ES-I3 (cell line): Measurements from ENCODE around the gene H2BW1.
"Not testable (repeated sequence)": the region's sequence is repeated elsewhere in the genome, so short reads cannot be mapped to it uniquely, and the experiment has no call there.

Source experiments
- H3K36me3 ChIP-seq: 2 replicates; pipeline ENCODE4 v1.6.1; 2013; ENCODE audit warnings: mild to moderate bottlenecking, low read length, control low read depth, moderate library complexity; ENCODE audit not compliant: insufficient read depth
- H3K4me1 ChIP-seq: 2 replicates; pipeline ENCODE4 v1.6.1; 2013; ENCODE audit warnings: mild to moderate bottlenecking, control low read depth, low read length; ENCODE audit not compliant: insufficient read depth
- H3K9ac ChIP-seq: 2 replicates; pipeline ENCODE4 v1.6.1; 2013; ENCODE audit warnings: low read depth, mild to moderate bottlenecking, low read length, moderate library complexity
- H3K9me3 ChIP-seq: 2 replicates; pipeline ENCODE4 v1.6.1; 2013; ENCODE audit warnings: mild to moderate bottlenecking, low read length, moderate library complexity; ENCODE audit not compliant: control insufficient read depth, insufficient read depth

H2BW1 gene, protein sequence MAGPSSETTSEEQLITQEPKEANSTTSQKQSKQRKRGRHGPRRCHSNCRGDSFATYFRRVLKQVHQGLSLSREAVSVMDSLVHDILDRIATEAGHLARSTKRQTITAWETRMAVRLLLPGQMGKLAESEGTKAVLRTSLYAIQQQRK

DNA sequence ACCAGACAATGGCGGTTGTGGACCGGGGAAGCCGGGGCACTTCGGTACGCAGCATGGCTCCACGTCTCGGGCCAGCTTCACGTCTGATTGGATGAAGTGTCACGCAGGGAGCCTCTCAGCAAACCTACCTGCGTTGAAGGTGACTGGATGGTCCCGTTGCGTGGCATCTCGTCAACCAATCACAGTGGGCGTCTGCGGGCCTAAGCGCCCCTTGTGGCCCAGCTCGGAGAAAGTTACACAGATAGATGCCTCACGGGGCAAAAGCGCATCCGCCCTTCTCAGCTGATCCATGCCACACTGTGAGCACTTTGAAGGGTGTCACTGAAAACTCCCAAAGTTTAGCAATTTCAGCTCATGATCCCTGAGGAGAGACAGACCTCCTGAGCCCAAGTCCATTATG is at the start of gene H2BW1:
H2BW1 (minus strand) TSS at position 103 of the 400 bp plus-strand sequence. CDS start 132 bp downstream, outside the sequence.
- H3K9ac ChIP-seq: no peak within 1 kb of the TSS
- no peaks in the 10 kb centered on the region for H3K36me3 ChIP-seq
- H3K4me1 ChIP-seq: no peaks in the 10 kb centered on the region
- no peaks in the 10 kb centered on the region; the same call in 1 of the 2 replicates for H3K9me3 ChIP-seq

DNA sequence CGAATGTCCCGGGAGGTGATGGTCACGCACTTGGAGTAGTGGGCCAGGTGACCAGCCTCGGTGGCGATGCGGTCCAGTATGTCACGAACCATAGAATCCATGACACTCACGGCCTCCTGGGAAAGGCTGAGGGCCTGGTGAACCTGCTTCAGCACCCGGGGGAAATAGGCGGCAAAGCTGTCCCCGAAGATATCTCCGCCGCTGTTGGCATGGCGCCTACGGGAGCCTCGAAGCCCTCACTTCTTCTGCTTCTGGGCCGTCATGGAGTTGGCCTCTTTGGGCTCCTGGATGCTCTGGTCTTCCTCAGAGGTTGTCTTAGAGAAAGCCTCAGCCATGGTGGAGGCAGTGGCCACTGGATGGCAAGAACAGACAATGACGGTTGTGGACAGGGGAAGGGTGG is 49.1 kb upstream of the H2BW1 start:
- not testable (repeated sequence) for H3K9ac ChIP-seq, H3K4me1 ChIP-seq, H3K9me3 ChIP-seq, H3K36me3 ChIP-seq

DNA sequence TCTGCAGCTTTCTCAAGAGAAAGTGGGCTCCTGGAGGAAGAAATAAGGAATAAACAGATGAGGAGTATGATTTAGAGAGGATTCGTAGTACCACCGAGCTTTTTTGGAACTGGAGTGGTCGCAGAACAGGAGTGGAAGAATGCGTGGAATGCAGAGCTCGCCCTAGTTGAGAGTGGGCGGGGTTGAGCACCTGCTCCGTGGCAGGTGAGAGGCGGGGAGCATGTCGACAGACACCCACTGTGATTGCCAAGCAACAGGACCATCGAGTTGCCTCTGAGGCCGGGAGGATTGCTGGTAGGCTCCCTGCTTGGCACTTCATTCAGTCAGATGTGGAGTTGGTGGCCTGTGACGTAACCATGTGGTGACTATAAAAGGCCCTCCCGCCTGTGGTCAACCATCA is 41.4 kb upstream of the H2BW1 start:
- not testable (repeated sequence) for H3K9ac ChIP-seq, H3K36me3 ChIP-seq, H3K9me3 ChIP-seq, H3K4me1 ChIP-seq

DNA sequence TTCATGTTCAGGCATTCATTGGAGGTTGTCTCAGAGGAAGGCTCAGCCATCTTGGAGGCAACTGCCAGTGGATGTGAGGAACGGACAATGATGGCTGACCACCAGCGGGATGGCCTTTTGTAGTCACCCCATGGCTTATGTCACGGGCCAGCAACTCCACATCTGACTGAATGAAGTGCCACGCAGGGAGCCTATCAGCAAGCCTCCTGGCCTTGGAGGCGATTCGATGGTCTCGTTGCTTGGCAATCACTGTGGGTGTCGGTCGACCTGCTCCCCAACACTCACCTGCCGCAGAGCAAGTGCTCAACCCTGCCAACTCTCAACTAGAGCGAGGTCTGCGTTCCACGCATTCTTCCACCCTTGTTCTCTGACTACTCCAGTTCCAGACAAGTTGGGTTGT is 33.7 kb upstream of the H2BW1 start:
- no peaks in the 10 kb centered on the region for H3K36me3 ChIP-seq
- H3K9ac ChIP-seq: no peak overlapping the region
- H3K4me1 ChIP-seq: no peaks in the 10 kb centered on the region
- no peaks in the 10 kb centered on the region for H3K9me3 ChIP-seq

DNA sequence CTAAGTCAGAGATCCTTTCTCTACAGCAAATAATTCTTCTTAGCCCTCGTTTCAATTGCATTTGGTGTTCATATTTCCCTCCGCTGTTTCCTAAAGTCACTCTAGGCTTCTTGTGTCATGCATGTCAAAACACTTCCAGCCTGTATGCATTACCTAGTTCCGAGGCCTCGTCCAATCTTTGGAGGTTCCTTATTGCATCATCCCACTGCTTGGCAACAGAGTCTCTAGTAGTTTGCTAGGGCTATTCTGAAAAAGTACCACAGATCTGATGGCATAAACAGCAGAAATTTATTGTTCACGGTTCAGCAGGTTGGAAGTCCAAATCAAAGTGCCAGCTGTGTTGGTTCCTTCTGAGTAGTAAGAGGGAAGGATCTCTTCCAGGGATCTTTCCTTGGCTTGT is 32.1 kb upstream of the H2BW1 start:
- Histone ChIP-seq H3K36me3 (no peaks in the 10 kb centered on the region), H3K9me3 (no peaks in the 10 kb centered on the region), H3K4me1 (no peaks in the 10 kb centered on the region), H3K9ac (no peak overlapping the region)

DNA sequence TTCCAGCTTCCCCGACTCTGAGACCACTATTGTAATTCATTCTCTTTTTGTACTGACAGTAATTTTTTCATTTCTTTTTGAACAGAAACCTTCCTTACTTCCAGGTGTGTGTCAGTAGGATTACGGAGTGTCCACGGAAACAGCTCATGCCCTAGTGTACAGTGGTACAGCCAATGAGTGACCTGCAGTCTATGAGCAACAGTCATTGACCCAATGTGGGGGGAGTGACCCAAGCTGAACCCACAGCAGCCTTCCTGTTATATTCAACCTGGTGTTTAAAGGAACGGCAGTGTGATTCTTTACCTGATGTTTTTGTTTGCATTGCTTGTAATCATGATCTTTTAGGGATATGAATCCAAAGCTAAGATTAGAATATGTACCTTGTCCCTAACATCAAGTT is 27.5 kb upstream of the H2BW1 start:
- Histone ChIP-seq H3K36me3 (no peaks in the 10 kb centered on the region), H3K9ac (no peak overlapping the region), H3K4me1 (no peaks in the 10 kb centered on the region), H3K9me3 (no peaks in the 10 kb centered on the region)

- H3K9ac ChIP-seq: no peak within 1 kb of the TSS
- H3K9me3 ChIP-seq: no peaks in the 10 kb centered on the region
- H3K4me1 ChIP-seq: no peaks in the 10 kb centered on the region
- no peaks in the 10 kb centered on the region for H3K36me3 ChIP-seq
These were observed 26.4 kb upstream of the H2BW1 start, which contains the start of gene H2BW2 for GRCh38 chrX:104039689-104040505. Gene H2BW2 (plus strand): TSS chrX:104039956. CDS start chrX:104039995, 39 bp downstream.

GRCh38 chrX:104018126-104018525 is 4.6 kb upstream of the H2BW1 start:
- no peaks in the 10 kb centered on the region for H3K4me1 ChIP-seq
- H3K36me3 ChIP-seq: no peaks in the 10 kb centered on the region
- H3K9ac ChIP-seq: no peak overlapping the region
- H3K9me3 ChIP-seq: no peaks in the 10 kb centered on the region; the same call in 1 of the 2 replicates

GRCh38 chrX:104015576-104015975 is 2.1 kb upstream of the H2BW1 start:
- not testable (repeated sequence) for H3K9me3 ChIP-seq, H3K4me1 ChIP-seq, H3K9ac ChIP-seq, H3K36me3 ChIP-seq

- Histone ChIP-seq H3K9ac (no peak overlapping the region), H3K36me3 (no peaks in the 10 kb centered on the region), H3K9me3 (no peaks in the 10 kb centered on the region; the same call in 1 of the 2 replicates)
These were observed 350 bp downstream of the H2BW1 start for GRCh38 chrX:104013158-104013557.

GRCh38 chrX:104008831-104009230 is 4.7 kb downstream of the H2BW1 start:
- no peaks in the 10 kb centered on the region for H3K36me3 ChIP-seq
- H3K4me1 ChIP-seq: no peaks in the 10 kb centered on the region
- H3K9ac ChIP-seq: no peak overlapping the region
- H3K9me3 ChIP-seq: no peaks in the 10 kb centered on the region

More at GRCh38 chrX:104013158-104013557, 350 bp downstream of the H2BW1 start:
- H3K4me1 ChIP-seq: no peaks in the 10 kb centered on the region

DNA sequence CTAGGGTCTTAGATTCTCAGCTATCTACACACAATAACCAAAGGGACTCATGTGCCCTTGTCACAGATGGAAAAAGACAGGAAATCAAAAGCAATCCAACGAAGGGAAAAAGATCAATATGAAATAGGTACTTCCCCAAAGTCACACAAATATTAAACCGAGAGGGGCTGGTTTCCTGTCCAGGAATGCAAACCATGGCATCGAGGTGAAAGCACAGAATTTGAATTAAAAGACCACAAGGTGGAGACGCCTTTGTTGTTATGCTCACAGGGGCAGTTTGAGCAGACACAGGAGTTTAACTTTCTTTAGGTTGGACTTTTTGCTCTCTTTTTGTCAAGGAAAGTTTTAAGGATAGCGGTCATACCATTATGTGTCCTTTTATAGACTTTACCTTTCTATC is 14.3 kb downstream of the H2BW1 start:
- Histone ChIP-seq H3K9ac (no peak overlapping the region), H3K36me3 (no peaks in the 10 kb centered on the region), H3K4me1 (no peaks in the 10 kb centered on the region), H3K9me3 (no peaks in the 10 kb centered on the region)

- H3K9me3 ChIP-seq, H3K36me3 ChIP-seq, H3K4me1 ChIP-seq, H3K9ac ChIP-seq: not testable (repeated sequence)
These were observed 30.0 kb downstream of the H2BW1 start for GRCh38 chrX:103983508-103983907.

DNA sequence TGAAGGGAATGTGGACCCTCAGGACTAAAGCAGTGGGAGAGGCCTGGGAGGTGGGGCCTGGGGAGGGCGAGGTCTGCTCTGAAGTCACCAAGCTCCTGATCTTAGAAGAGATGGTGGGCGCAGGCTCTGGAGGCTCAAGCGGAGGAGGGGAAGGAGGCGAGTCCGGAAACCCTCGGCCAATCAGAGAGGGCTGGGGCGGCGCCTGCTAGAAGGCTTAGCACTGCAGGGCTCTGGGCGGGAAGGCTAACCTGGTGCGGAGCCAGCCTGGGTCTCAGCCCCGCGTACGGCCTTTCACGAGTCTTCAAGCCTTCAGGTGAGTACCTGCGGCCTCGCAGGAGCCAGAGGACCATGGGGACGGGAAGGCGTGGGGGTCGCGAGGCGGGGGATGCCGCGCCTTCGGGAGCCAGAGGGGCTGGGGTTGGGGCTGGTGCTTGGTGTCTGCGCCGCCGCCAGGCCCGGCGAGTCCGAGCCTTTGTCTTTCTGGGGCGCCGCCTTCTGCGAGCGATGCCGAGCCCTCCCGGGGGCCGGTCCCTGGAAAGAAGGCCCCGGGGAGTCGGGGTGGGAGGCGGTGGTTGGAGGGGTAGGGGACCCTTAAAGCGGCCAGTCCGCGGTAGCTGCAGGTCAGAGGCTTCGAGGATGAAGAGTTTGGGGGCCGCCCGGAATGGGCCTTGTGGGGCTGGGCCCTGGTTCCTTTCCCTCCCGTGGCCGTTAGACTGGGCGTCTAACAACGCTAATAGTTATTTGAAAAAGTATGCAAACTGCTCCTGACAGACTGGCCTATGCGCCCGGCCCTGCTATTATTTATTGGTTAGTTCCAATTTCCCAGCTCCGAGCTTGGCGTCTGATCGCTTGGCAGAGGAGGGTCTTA is 50.9 kb downstream of the H2BW1 start, which contains the start of gene TMSB15B:
TMSB15B (plus strand) TSS at position 217 of the 868 bp plus-strand sequence.
- H3K9me3 ChIP-seq, H3K36me3 ChIP-seq, H3K9ac ChIP-seq, H3K4me1 ChIP-seq: not testable (repeated sequence)
